Activated CD8-positive, alpha-beta memory T cell treated with anti-CD3 and anti-CD28 coated beads for 4 hours (primary cell): ENCODE measurements around the gene LRRC28.
"Not testable (repeated sequence)": the region's sequence is repeated elsewhere in the genome, so short reads cannot be mapped to it uniquely, and the experiment has no call there.

Experiments
- DNase-seq, 2 donors: peaks; one replicate each; pipeline ENCODE4 v3.0.0-alpha.2; 2020; ENCODE audit warnings: low read depth in 2 of 2

LRRC28 gene

DNA sequence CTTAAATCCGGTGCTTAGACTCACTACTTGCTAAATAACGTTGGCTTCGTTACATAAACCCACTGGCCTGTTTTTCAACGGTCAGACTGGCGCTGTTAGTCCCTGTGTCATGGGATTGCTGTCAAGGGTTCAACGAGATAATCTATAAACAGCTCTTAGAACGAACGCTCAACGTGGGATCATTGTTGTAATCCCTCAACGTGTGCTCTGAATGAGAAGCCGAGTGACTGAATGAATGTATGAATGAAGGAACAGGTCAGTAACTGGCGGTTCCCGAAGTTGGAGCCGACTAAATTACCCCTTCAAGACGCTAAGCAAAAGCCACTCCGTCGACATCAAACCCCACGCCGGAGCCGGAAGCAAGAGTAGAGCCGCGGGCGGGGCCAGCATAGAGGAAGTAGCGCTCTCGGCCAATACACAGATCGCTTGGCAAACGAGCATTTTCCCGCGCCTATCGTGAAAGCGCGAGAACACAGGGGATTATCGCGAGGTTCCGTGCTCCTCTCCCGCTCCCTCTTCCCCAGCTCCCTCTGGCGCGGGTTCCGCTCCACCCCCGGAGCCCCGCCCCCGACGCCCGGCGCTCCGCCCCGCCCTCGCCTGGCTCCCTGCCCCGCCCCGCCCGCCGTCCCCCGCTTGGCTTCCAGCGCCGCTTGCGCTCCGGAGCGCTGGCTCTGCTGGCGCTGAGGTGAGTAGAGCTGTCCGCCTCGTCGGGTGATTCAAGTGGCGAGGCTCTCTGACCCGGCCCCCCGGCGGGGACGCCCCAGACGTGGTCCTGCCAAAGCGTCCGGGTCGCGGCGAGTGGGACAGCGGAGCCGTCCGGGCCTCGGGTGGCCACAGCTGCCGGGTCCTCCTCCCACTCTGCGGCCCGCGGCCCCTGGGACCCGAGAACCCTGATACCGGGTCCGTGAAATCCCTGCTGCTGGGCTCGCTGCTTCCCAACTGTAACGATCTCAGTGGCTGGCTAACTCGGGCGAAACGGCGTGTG is at the start of gene LRRC28:
LRRC28 (plus strand) TSS at position 625 of the 985 bp plus-strand sequence. CDS start 4,477 bp downstream, outside the sequence.
- DNase-seq, result peak; percentile 87 to 91

DNA sequence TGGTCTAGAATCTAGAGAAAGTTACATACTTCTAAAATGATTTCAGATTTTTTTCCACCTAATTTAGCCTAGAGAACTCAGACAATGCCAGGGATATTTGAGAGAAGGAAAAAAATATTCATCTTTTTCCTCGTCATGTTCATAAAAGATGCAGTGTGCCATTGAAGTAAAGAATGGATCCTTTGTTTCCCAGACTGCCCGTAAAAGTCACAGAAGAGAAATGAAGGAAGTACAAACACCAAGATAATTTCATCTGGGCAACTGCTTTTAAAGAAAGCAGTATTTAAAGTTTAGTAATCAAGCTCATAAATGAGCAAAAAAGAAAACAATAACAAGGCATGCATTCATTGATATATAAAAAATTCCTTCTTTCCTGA is 49.1 kb upstream of the LRRC28 start:
- DNase-seq, result no peak

GRCh38 chr15:99207672-99208071 is 43.6 kb upstream of the LRRC28 start:
- DNase-seq, result no peak

DNA sequence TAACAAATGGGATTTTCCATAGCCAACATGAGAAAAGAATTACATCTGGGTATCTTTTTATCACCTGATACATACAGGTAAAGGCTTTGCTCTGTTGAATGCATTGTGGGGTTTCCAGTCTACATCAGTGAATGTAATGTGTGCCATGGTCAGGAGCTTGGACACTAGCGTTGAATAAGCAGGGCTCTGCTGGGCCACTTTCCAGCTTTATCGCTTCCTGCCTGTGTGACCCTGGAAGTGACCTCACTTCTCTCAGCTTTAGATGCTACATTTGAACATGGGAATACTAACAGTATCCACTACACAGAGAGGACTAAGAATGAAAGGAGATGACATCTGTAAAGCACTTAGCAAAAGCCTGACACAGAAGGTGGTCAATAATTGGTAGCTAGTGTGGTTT is 42.0 kb upstream of the LRRC28 start:
- DNase-seq, result no peak

- no peak for DNase-seq
Observed at GRCh38 chr15:99210334-99210733, 40.9 kb upstream of the LRRC28 start.

DNA sequence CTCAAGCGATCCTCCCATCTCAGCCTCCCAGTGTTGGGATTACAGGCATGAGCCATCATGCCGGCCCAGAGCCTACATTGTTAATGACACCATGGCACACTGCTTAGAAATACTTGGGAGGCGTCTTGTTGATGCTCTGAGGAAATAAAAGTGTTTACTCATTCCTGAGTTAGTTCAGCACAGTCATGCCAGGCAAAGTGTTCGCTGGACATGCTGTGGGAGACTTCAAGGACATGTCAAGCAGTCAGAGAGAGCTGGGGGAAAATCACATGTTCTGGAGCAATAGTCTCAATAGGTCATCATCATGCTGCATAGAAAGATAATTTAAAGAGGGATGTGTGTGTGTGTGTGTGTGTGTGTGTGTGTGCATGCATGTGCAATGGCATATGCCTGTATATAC is 39.4 kb upstream of the LRRC28 start:
- DNase-seq, result no peak

DNA sequence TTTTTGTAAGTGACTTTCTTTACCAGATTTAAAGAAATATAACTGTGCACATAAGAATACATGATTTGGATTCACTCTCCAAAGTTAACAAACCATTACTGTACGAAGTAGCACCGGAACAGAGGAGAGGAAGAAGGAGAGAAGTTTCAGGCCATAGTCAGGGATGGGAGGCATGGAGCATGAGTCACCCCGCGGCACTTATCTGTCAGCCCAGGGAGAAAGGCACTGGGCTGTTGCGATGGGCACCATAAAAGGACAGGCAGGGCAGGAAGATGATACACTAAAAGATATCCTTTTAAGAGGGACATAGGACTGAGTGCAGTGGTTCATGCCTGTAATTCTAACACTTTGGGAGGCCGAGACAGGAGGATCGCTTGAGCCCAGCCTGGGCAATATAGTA is 38.9 kb upstream of the LRRC28 start:
- no peak for DNase-seq

DNA sequence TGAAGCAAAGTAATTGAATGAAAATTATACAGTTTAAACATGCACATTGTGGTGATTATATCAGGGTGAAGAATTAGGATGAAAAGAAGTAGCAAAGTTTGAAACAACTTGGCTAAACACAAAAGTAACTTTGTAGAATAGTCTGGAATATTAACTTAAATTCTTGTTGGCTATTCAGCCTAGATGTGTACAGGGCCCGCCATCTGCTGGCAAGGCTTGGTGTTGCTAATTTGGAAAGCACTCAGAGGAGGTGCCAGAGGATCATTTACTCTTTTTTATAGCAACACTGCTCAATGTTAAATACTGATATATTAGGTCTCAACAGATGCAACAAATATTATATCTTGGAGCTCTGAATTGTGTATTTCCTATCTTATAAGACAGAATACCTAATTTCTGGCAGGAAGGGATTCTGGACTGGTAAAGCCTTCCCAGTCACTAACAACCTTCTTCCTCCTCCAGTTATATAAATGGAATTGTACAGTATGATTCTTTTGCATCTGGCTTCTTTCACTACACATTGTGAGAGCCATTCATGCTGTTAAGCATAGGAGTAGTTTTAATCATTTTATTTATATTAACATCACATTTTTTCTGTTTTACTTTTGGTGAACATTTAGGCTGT is 38.0 kb upstream of the LRRC28 start:
- DNase-seq, result peak; percentile 4 to 13

DNA sequence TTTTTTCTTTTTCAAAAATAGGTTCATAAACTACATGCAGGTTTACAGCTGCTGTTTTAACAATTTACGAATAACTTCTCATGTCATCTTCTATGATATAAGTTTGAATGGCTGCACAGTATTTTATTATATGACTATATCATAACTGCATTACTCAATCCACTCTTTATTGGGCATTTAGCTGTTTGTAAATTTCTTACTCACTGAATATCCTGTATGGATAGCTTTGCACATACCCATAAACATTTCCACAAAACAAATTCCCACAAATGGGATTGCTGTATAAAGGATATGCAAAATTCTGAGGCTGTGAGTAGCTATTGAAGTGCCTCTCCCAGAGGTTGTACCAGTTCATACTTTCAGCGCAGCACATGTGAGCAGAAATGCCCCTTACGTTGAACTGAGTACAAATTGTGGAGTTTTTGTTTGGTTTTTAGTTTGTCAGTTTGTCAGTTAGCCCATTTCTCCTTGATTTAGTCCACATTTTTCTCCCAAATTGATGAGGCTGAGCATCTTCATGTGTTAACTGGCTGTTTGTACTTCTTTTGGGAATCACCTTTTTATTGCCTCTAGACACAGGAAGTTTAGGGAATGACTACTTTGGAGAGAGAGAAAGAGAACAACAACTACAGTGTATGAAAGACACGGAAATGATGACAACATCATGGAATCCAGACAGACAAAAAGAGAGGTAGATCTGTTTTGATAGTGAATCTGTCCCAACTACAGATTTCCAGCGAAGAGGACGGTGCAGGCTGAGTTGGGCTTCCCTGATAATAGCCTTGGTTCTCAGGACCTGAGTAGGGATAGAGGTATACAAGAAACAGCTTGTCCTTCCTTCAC is 26.7 kb upstream of the LRRC28 start:
- no peak for DNase-seq

GRCh38 chr15:99226802-99227201 is 24.5 kb upstream of the LRRC28 start:
- DNase-seq, result no peak

GRCh38 chr15:99228120-99228770 is 23.0 kb upstream of the LRRC28 start:
- DNase-seq, result no peak

- no peak for DNase-seq
Observed at GRCh38 chr15:99230867-99231266, 20.4 kb upstream of the LRRC28 start.

- no peak for DNase-seq
Observed at GRCh38 chr15:99232740-99233139, 18.5 kb upstream of the LRRC28 start.

DNA sequence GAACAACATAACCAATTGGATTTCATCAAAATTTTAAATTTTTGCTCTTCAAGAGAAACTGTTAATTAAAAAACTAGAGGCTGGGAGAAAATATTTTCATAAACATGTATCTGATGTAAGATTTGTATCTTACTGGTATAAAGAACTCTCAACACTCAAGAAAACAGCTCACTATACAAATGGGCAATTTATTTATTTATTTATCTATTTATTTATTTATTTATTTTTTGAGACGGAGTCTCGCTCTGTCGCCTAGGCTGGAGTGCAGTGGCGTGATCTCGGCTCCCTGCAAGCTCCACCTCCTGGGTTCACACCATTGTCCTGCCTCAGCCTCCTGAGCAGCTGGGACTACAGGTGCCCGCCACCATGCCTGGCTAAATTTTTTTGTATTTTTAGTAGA is 17.1 kb upstream of the LRRC28 start:
- not testable (repeated sequence) for DNase-seq

- no peak for DNase-seq
Observed at GRCh38 chr15:99238849-99239248, 12.4 kb upstream of the LRRC28 start.

- DNase-seq, result no peak
Observed at GRCh38 chr15:99239545-99240198, 11.6 kb upstream of the LRRC28 start.

GRCh38 chr15:99241752-99242151 is 9.5 kb upstream of the LRRC28 start:
- DNase-seq, result no peak

- no peak for DNase-seq
Observed at GRCh38 chr15:99244306-99244705, 7.0 kb upstream of the LRRC28 start.

DNA sequence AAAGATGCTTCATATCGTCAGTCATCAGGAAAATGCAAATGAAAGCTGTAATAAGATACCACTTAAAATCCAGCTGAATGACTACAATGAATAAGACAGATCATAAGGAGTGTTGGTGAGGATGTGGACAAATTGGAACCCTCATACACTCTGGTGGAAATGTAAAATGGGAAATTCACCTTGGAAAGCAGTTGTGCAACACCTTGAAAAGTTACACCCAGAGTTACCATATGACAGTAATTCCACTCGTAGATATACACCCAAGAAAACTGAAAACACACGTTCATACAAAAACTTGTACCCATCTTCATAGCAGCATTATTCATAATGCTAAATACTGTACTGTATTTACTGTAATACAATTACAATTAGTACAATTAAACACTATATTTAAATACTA is 4.2 kb upstream of the LRRC28 start:
- DNase-seq, result no peak

DNA sequence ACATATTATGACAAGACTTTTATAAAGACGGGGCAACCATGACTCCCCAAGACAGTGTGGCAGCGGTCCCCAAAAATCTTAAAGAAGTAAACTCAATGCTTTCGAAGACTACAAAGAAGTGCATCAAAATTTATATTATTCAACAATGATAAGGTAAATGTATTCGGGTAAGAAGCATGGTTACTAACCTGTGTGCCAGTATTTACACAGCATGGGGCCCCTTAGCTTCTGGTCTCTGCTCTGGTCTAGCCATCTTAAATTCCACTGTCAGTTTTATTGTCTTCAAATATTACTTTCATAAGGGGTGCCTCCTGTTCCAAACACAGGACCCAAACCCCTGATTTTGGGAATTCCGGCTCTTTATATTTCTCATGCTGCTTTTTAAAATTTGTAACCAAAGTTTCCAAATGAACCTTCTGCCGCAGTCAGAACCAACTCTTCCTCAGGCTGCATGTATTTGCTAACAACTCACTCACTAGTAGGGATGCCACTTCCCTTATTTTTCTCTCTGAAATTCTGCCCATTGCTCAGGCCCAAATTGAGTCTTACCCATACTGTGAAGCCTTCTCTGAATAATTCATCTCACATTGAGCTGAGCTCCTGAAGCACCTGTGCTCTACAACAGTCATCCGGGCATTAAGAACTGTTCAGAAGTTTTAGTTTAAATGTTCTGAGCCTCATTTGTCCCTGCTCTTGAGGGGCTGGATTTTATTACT is 3.1 kb upstream of the LRRC28 start:
- no peak for DNase-seq
